Gastroesophageal sphincter (tissue), 4 donors: ENCODE measurements around the gene DMD. TPM values are rescaled to one million over a fixed set of nuclear protein-coding genes. Genes with fewer than 3 reads are reported as not detected.

Experiments used
- ATAC-seq: fragments of 150-250 bp; one replicate; pipeline ENCODE4 v1.9.1; 2016; ENCODE audit warnings: mild to moderate bottlenecking, moderate library complexity
- H3K27ac ChIP-seq, 4 donors: fragments of 200-600 bp; sonication (generic) in 3 of 4; 1 replicate in 3 of 4; 2 replicates in 1 of 4; pipeline ENCODE4 v1.5.1; 2016 to 2019
- H3K27me3 ChIP-seq: fragments of 200-600 bp; sonication (generic); one replicate; pipeline ENCODE4 v1.5.1; 2019
- H3K36me3 ChIP-seq, 2 donors: fragments of 200-600 bp; sonication (generic); one replicate each; pipeline ENCODE4 v1.5.1; 2019; ENCODE audit warnings: control low read depth in 1 of 2
- H3K4me1 ChIP-seq, 3 donors: fragments of 200-600 bp; sonication (generic); 1 replicate in 2 of 3; 2 replicates in 1 of 3; pipeline ENCODE4 v1.5.1; 2016 to 2019; ENCODE audit warnings: control low read depth in 2 of 3
- H3K4me3 ChIP-seq, 2 donors: fragments of 200-600 bp; sonication (generic); one replicate each; pipeline ENCODE4 v1.5.1; 2019; ENCODE audit warnings: mild to moderate bottlenecking in 1 of 2, moderate library complexity in 1 of 2
- H3K9me3 ChIP-seq, 3 donors: fragments of 200-600 bp; sonication (generic); one replicate each; pipeline ENCODE4 v1.5.1; 2017 to 2019; ENCODE audit warnings: control low read depth in 2 of 3
- EP300 ChIP-seq: sonication (generic); formaldehyde crosslinking; IDR thresholded peaks from one replicate; pipeline ENCODE4 v1.6.1; 2017; ENCODE audit warnings: antibody characterized with exemption, mild to moderate bottlenecking
- POLR2A ChIP-seq, 2 donors: fragments of 450-650 bp; IDR thresholded peaks; one replicate each; pipeline ENCODE4 v1.6.1; 2017; ENCODE audit warnings: antibody characterized with exemption in 2 of 2, mild to moderate bottlenecking in 2 of 2, moderate library complexity in 1 of 2
- POLR2AphosphoS5 ChIP-seq: sonication (generic); formaldehyde crosslinking; IDR thresholded peaks from one replicate; pipeline ENCODE4 v1.6.1; 2017; ENCODE audit warnings: antibody characterized with exemption
- WGBS, 2 donors: methylation state at CpG; one replicate each; pipeline ENCODE4 v1.1.5; 2018; ENCODE audit warnings: low coverage in 1 of 2; 5-methylcytosine and 5-hydroxymethylcytosine counted together
- total RNA-seq, 4 donors: library from RNA; depleted of rRNA; stranded (reverse); fragments of >200 nt; gene quantifications; one replicate each; pipeline ENCODE4 v1.1.0, GENCODE V29; 2016
- TF ChIP-seq, protein P1 (sequence below), 4 experiments: fragments of 200-600 bp in 2 of 4; fragments of 450-650 bp in 2 of 4; sonication (generic) in 1 of 4; IDR thresholded peaks; one replicate each; pipeline ENCODE4 v1.5.1; 2017 to 2019; ENCODE audit warnings: antibody characterized with exemption in 4 of 4, mild to moderate bottlenecking in 2 of 4, moderate library complexity in 2 of 4

Gene DMD
- total RNA-seq, 4 donors from 2014 or later: 111 to 225 (median 183) TPM

DNA sequence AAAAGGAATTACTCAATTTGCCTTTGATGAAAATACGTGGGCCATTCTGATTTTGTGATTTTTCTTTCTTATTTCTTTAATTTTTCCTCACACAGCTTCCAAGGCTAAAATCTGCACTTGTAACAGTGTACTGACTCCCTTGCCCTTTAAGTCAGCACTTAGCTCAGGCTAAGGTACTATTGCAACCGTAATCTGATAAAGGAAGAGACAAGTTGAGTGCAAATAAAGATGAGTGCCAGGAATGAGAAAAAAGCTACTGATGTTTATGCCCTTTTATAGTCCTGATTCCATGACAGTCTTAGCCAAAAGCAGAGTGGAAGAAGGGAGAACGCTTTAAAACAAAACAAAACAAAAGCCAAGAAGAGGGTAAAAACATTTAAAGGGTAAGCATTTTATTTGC lies 6.0 kb downstream of the DMD start:
- peak overlapping the region; percentile 45 to 78 (median 65) for H3K27ac ChIP-seq
- peaks cover 0 to 10% (median 0%) of the 10 kb centered on the region in 3 donors for H3K4me1 ChIP-seq
- TF ChIP-seq POLR2A (IDR thresholded peaks at IDR 0.05) (no peak), POLR2AphosphoS5 (no peak), EP300 (no peak)
- TF ChIP-seq, protein P1, sequence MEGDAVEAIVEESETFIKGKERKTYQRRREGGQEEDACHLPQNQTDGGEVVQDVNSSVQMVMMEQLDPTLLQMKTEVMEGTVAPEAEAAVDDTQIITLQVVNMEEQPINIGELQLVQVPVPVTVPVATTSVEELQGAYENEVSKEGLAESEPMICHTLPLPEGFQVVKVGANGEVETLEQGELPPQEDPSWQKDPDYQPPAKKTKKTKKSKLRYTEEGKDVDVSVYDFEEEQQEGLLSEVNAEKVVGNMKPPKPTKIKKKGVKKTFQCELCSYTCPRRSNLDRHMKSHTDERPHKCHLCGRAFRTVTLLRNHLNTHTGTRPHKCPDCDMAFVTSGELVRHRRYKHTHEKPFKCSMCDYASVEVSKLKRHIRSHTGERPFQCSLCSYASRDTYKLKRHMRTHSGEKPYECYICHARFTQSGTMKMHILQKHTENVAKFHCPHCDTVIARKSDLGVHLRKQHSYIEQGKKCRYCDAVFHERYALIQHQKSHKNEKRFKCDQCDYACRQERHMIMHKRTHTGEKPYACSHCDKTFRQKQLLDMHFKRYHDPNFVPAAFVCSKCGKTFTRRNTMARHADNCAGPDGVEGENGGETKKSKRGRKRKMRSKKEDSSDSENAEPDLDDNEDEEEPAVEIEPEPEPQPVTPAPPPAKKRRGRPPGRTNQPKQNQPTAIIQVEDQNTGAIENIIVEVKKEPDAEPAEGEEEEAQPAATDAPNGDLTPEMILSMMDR (IDR thresholded peaks at IDR 0.05): no peak
- WGBS, 2 donors: 20 to 30% methylated on average over 2 to 3 of the region's 3 CpGs
- no peaks in the 10 kb centered on the region for H3K36me3 ChIP-seq
- no peaks in the 10 kb centered on the region for H3K9me3 ChIP-seq
- H3K4me3 ChIP-seq: peak overlapping the region; percentile 47 to 68
- ATAC-seq: peak; percentile 52
- H3K27me3 ChIP-seq: no peaks in the 10 kb centered on the region

DNA sequence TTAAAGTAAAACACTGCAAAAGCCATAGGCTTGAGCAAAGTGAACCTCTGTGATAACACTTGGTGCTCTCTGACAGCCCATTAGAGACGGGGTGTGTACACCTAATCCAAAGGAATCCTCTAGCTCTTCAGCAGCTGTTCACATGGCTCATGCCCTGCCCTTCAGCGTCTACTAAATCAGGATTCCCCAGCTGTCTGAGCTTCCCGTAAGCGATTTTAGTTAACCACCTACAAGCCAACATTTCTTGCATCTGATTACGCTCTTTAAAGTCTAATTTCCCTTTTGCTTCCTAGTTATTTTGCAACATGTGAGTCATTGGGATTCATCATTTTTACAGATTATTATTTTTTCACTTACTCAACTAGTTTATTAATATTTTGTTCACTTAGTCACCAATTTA lies 6.5 kb downstream of the DMD start:
- H3K9me3 ChIP-seq: no peaks in the 10 kb centered on the region
- H3K4me3 ChIP-seq: peak overlapping the region; percentile 47 to 68
- H3K27me3 ChIP-seq: no peaks in the 10 kb centered on the region
- peak overlapping the region in 3 of 4 donors; percentile 45 to 78 (median 77) for H3K27ac ChIP-seq
- no peak for TF ChIP-seq POLR2A (IDR thresholded peaks at IDR 0.05)
- TF ChIP-seq POLR2AphosphoS5: peak; percentile 81
- WGBS, 2 donors: 26 to 46% methylated on average over 5 of the region's 5 CpGs
- peaks cover 0 to 10% (median 0%) of the 10 kb centered on the region in 3 donors for H3K4me1 ChIP-seq
- no peaks in the 10 kb centered on the region for H3K36me3 ChIP-seq
- peak; percentile 71 for ATAC-seq

DNA sequence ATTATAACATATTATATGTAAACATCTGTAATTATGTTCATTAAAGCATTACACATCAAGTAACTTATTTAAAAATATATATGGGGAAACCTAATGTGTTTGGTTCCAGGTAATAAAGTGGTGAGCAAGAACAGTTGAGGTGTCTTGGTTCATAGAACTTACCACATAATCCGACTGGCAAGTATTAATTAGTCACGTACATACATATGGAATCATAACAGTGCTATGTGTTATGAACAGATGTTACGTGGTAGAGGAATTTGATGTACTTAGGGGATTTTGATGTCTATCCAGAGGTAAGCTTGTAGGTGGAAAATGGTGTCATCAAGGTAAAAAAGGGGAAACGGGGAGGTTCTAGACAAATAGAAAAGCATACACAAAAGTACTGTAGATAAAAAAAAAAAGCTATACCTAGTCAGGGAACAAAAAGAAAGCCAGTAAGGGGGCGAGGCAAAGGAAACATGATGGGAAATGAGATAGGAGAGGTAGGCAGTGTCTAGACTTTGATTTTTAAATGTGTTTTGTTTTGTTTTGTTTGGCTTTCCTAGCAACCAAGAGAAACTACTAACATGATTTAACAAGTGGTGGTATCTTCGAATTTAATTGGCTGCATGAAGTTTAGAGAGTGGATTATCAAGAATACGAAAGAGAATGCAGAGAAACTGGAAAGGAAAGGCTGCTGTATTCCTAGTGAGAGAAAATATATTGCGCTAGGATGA lies 12.6 kb downstream of the DMD start:
- ATAC-seq: no peak
- H3K9me3 ChIP-seq: no peaks in the 10 kb centered on the region
- no peaks in the 10 kb centered on the region for H3K27me3 ChIP-seq
- H3K4me1 ChIP-seq: peaks cover 0 to 9% (median 0%) of the 10 kb centered on the region in 3 donors
- no peaks in the 10 kb centered on the region for H3K36me3 ChIP-seq
- no peak overlapping the region for H3K27ac ChIP-seq
- no peak for TF ChIP-seq POLR2A (IDR thresholded peaks at IDR 0.05)
- TF ChIP-seq EP300: no peak
- TF ChIP-seq, protein P1 (IDR thresholded peaks at IDR 0.05): no peak
- no peak for TF ChIP-seq POLR2AphosphoS5
- 70 to 75% methylated on average over 7 to 8 of the region's 8 CpGs for WGBS, 2 donors
- H3K4me3 ChIP-seq: no peak overlapping the region

- WGBS, 2 donors: 50 to 56% methylated on average over 1 of the region's 1 CpG
These were observed 15.7 kb downstream of the DMD start for GRCh38 chrX:33195698-33196097.

GRCh38 chrX:33194876-33195433 lies 16.4 kb downstream of the DMD start:
- ATAC-seq: peak; percentile 78
- H3K36me3 ChIP-seq: no peaks in the 10 kb centered on the region
- H3K27me3 ChIP-seq: no peaks in the 10 kb centered on the region
- TF ChIP-seq POLR2A (IDR thresholded peaks at IDR 0.05) (no peak), POLR2AphosphoS5 (peak; percentile 33), EP300 (no peak)
- TF ChIP-seq, protein P1 (IDR thresholded peaks at IDR 0.05): no peak
- no peaks in the 10 kb centered on the region for H3K9me3 ChIP-seq
- H3K4me1 ChIP-seq: peaks cover 0 to 7% (median 0%) of the 10 kb centered on the region in 3 donors
- peak overlapping the region; percentile 71 to 77 (median 74) for H3K27ac ChIP-seq
- H3K4me3 ChIP-seq: no peak overlapping the region
- WGBS, 2 donors: 0% methylated on average over 1 of the region's 1 CpG; no CpG with 5 or more reads in 1 of the 2 donors

More at GRCh38 chrX:33195698-33196097, 15.7 kb downstream of the DMD start:
- Histone ChIP-seq H3K27me3 (no peaks in the 10 kb centered on the region), H3K36me3 (no peaks in the 10 kb centered on the region), H3K4me1 (peaks cover 0 to 7% (median 0%) of the 10 kb centered on the region in 3 donors), H3K4me3 (no peak overlapping the region), H3K9me3 (no peaks in the 10 kb centered on the region), H3K27ac (peak overlapping the region; percentile 71 to 77 (median 74))
- TF ChIP-seq POLR2AphosphoS5 (no peak), POLR2A (IDR thresholded peaks at IDR 0.05) (no peak), EP300 (no peak)
- TF ChIP-seq, protein P1 (IDR thresholded peaks at IDR 0.05): no peak
- no peak for ATAC-seq
